ENCODE results near the gene FHOD1. TPM values are rescaled to one million over a fixed set of nuclear protein-coding genes. Genes with fewer than 3 reads are reported as not detected.

The FHOD1 gene
- total RNA-seq, 2 donors from 2014 or later: 28.5 to 31.7 TPM

DNA sequence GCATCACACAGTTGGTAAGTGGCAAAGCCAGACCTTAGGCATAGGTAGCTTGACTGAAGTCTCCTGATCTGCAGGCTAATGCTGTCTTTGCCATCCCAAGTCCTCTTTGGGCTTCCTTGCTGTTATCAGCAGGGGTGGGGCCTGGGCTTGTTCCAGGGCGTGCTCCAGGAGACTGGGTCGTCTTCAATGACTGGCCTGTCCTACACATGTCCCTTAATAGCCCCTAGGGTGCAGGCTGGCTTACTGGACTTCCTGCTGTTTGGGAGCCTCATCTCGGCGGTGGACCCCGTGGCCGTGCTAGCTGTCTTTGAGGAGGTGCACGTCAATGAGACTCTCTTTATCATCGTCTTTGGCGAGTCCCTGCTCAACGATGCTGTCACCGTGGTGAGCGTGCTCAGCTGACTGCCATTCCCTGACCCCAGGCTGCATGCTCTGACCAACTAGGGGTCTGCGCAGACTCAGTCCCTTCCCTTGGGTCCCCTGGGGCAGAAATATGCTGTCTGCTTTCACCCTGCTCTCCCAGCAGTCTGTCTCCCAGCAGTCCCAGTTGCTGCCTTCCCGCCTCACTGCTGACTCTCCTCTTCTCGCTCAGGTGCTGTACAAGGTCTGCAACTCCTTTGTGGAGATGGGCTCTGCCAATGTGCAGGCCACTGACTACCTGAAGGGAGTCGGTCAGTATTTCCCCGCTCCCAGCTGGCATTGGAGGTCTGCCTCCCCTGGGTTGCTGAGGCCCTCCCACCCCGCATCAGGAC, 7.7 kb upstream of the FHOD1 start:
- no peak for DNase-seq (ENCODE audit: low spot score)
- no peaks in the 10 kb centered on the region for H3K36me3 ChIP-seq
- no peak overlapping the region for H3K4me3 ChIP-seq
- H3K27me3 ChIP-seq (replicated peaks; ENCODE audit: insufficient read depth): no peaks in the 10 kb centered on the region
- TF ChIP-seq, protein P1, sequence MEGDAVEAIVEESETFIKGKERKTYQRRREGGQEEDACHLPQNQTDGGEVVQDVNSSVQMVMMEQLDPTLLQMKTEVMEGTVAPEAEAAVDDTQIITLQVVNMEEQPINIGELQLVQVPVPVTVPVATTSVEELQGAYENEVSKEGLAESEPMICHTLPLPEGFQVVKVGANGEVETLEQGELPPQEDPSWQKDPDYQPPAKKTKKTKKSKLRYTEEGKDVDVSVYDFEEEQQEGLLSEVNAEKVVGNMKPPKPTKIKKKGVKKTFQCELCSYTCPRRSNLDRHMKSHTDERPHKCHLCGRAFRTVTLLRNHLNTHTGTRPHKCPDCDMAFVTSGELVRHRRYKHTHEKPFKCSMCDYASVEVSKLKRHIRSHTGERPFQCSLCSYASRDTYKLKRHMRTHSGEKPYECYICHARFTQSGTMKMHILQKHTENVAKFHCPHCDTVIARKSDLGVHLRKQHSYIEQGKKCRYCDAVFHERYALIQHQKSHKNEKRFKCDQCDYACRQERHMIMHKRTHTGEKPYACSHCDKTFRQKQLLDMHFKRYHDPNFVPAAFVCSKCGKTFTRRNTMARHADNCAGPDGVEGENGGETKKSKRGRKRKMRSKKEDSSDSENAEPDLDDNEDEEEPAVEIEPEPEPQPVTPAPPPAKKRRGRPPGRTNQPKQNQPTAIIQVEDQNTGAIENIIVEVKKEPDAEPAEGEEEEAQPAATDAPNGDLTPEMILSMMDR (IDR thresholded peaks at IDR 0.05): no peak
- no peak for ATAC-seq (ENCODE audit: insufficient number of reproducible peaks, low FRiP score, low read depth)
- H3K27ac ChIP-seq: no peak overlapping the region
- no peaks in the 10 kb centered on the region for H3K9me3 ChIP-seq
- no peaks in the 10 kb centered on the region for H3K4me1 ChIP-seq (ENCODE audit: control insufficient read depth in 1 of 2, low read depth in 2 of 2)

DNA sequence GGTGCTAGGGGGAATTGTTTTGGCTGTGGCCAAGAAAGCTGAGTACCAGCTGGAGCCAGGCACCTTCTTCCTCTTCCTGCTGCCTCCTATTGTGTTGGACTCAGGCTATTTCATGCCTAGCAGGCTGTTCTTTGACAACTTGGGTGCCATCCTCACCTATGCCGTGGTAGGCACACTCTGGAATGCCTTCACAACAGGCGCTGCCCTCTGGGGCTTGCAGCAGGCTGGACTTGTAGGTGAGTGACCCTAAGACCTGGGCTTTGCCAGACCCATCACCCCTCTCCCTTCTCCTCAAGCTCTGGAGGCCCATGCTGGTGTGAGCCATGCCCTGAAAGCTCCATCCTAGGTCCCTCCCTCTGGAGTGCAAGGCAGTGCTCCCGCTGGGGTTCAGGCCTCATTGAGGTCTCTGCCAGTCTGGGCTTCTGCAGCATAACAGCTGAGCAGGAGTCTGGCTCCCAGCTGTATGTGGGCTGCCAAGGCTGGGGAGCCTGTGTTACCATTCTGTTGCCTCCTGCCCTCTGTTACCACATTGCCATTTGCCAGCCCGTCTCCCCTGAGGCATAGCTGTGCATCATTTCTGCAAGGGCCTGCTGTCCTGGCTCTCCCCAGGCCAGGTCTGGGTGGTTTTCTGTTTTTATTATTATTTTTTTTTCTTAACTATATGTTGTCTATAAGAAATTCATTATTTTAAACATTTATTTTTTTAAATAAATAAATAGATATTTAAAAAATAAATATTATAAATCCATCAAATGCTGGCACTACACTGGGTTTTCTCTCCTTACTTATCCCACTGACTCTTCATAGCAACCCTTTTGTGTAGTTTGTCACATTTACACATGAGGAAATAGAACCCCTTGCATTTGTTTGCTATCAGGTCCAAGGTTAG, 5.6 kb upstream of the FHOD1 start:
- TF ChIP-seq, protein P1 (IDR thresholded peaks at IDR 0.05): no peak
- Histone ChIP-seq H3K27ac (no peak overlapping the region), H3K4me1 (ENCODE audit: control insufficient read depth in 1 of 2, low read depth in 2 of 2) (peaks cover 8 to 15% of the 10 kb centered on the region in 2 donors), H3K9me3 (no peaks in the 10 kb centered on the region), H3K27me3 (replicated peaks; ENCODE audit: insufficient read depth) (no peaks in the 10 kb centered on the region), H3K4me3 (no peak overlapping the region), H3K36me3 (no peaks in the 10 kb centered on the region)
- ATAC-seq (ENCODE audit: insufficient number of reproducible peaks, low FRiP score, low read depth): no peak
- no peak for DNase-seq (ENCODE audit: low spot score)

GRCh38 chr16:67250045-67250327, 2.7 kb upstream of the FHOD1 start:
- H3K9me3 ChIP-seq: no peaks in the 10 kb centered on the region
- H3K36me3 ChIP-seq: no peaks in the 10 kb centered on the region
- no peaks in the 10 kb centered on the region for H3K27me3 ChIP-seq (replicated peaks; ENCODE audit: insufficient read depth)
- H3K4me1 ChIP-seq (ENCODE audit: control insufficient read depth in 1 of 2, low read depth in 2 of 2): peaks cover 18 to 29% of the 10 kb centered on the region in 2 donors
- no peak for DNase-seq (ENCODE audit: low spot score)
- H3K4me3 ChIP-seq: no peak overlapping the region
- TF ChIP-seq, protein P1 (IDR thresholded peaks at IDR 0.05): no peak
- H3K27ac ChIP-seq: no peak overlapping the region
- no peak for ATAC-seq (ENCODE audit: insufficient number of reproducible peaks, low FRiP score, low read depth)

DNA sequence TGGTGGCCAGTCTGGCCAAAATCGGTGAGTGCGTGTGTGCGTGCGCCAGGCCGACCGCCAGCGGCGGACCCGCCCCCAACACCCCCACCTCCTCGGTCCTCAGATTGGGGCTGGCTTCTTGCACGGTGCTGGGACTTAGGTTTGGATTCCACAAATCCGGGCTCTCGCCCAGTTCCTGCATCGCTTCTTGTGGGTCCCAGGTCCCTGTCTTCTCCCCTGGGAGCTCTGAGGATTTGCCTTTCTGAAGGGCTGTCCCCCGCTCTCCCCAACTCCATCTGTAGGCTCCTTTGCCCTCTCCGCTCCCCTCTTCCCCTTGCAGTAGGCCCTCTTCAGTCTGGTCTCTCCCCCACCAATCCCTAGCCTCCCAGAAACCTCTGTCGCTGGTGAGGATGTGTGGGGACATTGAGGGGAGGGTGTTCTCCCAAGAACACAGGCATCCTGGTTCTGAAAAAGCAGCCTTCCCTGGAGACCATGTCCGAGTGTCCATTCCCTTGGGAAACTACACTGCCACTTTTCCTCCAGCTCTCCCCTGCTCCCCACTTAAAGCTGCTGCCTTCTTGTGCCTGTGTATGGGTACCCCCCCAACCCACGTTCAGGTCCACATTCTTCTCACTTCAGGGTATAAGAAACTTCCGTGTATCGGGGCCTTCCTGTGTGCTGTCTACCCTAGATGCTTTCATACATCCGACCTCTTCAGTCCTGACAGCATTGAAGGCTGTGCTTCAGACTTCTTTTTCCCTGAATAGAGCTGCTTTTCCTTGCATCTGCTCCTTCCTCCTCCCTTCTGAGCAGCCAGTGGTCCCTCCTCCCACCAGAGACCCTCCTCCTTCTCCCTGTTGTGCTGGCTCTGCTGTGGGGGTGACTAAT, 2.1 kb upstream of the FHOD1 start:
- TF ChIP-seq, protein P1 (IDR thresholded peaks at IDR 0.05): no peak
- Histone ChIP-seq H3K9me3 (no peaks in the 10 kb centered on the region), H3K36me3 (no peaks in the 10 kb centered on the region), H3K27ac (no peak overlapping the region), H3K27me3 (replicated peaks; ENCODE audit: insufficient read depth) (no peaks in the 10 kb centered on the region), H3K4me1 (ENCODE audit: control insufficient read depth in 1 of 2, low read depth in 2 of 2) (peaks cover 24 to 35% of the 10 kb centered on the region in 2 donors), H3K4me3 (peak overlapping the region; percentile 82)
- DNase-seq (ENCODE audit: low spot score) (no peak), ATAC-seq (ENCODE audit: insufficient number of reproducible peaks, low FRiP score, low read depth) (no peak)
